ENCODE measurements around the gene CSH2. TPM values are rescaled to one million over a fixed set of nuclear protein-coding genes. Genes with fewer than 3 reads are reported as not detected.
"Not testable (repeated sequence)": the region's sequence is repeated elsewhere in the genome, so short reads cannot be mapped to it uniquely, and the experiment has no call there.

CSH2 gene
- total and polyA plus RNA-seq, 2 of the 8 experiments (the other 6 are each of a cell fraction or from before 2014, with no cell fraction given): 0.43 TPM; not detected in 1

GRCh38 chr17:63874061-63874626 lies 667 bp upstream of the CSH2 start:
- not testable (repeated sequence) for H3K79me1 ChIP-seq (ENCODE audit: low read depth, low read length); H3K79me2 ChIP-seq (ENCODE audit: control insufficient read depth in 1 of 2, insufficient read depth in 2 of 2, low read length in 2 of 2); FAIRE-seq; H4K5ac ChIP-seq (ENCODE audit: insufficient read length, low read depth, low read length); H3K9ac ChIP-seq (replicated peaks in 1 of 4; ENCODE audit: extremely low read depth in 1 of 4, low read depth in 3 of 4, low read length in 3 of 4); H3K27ac ChIP-seq (ENCODE audit: low read depth, low read length); H4K91ac ChIP-seq (replicated peaks; ENCODE audit: insufficient read length, low read length); H3K23ac ChIP-seq (ENCODE audit: insufficient read length); H3K14ac ChIP-seq (ENCODE audit: insufficient read length); H2BK5ac ChIP-seq (ENCODE audit: low read depth, low read length); H4K20me1 ChIP-seq (replicated peaks in 1 of 2; ENCODE audit: control insufficient read depth in 1 of 2, insufficient read depth in 2 of 2, low read length in 2 of 2); H3K23me2 ChIP-seq (ENCODE audit: low read depth, low read length); H2BK15ac ChIP-seq (ENCODE audit: low read length); H3K4me1 ChIP-seq (replicated peaks in 1 of 4; ENCODE audit: control insufficient read depth in 3 of 4, insufficient read depth in 4 of 4, low read length in 3 of 4); H3K9me3 ChIP-seq (ENCODE audit: insufficient read depth in 2 of 2, low read depth in 1 of 2, low read length in 1 of 2); H3K36me3 ChIP-seq (ENCODE audit: control insufficient read depth in 2 of 4, insufficient read depth in 4 of 4, low read length in 3 of 4); H3K18ac ChIP-seq (ENCODE audit: extremely low read depth, low read length); H3K27me3 ChIP-seq (replicated peaks in 1 of 4; ENCODE audit: control insufficient read depth in 3 of 4, extremely low read depth in 1 of 4, insufficient read depth in 3 of 4, low read length in 3 of 4); H3K4me3 ChIP-seq (ENCODE audit: extremely low read depth in 1 of 4, insufficient read depth in 2 of 4, low read depth in 3 of 4, low read length in 4 of 4); H2BK12ac ChIP-seq (ENCODE audit: low read depth, low read length); DNase-seq (ENCODE audit: low read depth in 1 of 2, low spot score in 2 of 2); H2BK20ac ChIP-seq (ENCODE audit: low read length); H2AK5ac ChIP-seq (ENCODE audit: low read depth, low read length); H3K4ac ChIP-seq (replicated peaks; ENCODE audit: insufficient read length, low read depth, low read length); H3K4me2 ChIP-seq (ENCODE audit: insufficient read depth in 1 of 2, low read depth in 2 of 2, low read length in 2 of 2); H2AFZ ChIP-seq (ENCODE audit: low read length); H2BK120ac ChIP-seq (replicated peaks; ENCODE audit: low read depth, low read length); H4K8ac ChIP-seq (ENCODE audit: extremely low read depth, insufficient read depth, low read length); H3K56ac ChIP-seq (replicated peaks; ENCODE audit: insufficient read length, low read depth, low read length)
- CTCF ChIA-PET (ENCODE audit: partially characterized antibody): interaction anchor here (0.6 to 1.8 kb wide), 13 partner anchors 9 to 146 kb away, joined by 3 to 10 read pairs (median 4); partner anchors contain the start of gene CSHL1
- POLR2A ChIA-PET (ENCODE audit: partially characterized antibody): interaction anchor here (0.6 kb wide), 1 partner anchor 8 kb away, joined by 4 read pairs; no protein-coding TSS in a partner anchor
- WGBS, 2 experiments (ENCODE audit: extremely low coverage in 1 of 2, insufficient coverage in 1 of 2, insufficient read length in 1 of 2, insufficient replicate concordance in 2 of 2, low coverage in 1 of 2, low lambda C conversion rate in 2 of 2, missing lambda C conversion rate in 1 of 2): 87% methylated on average over 6 of the region's 8 CpGs; no CpG with 5 or more reads in 1 of the 2 experiments

Data from H1 (cell line).